ENCODE results near the gene TBC1D2B. TPM values are rescaled to one million over a fixed set of nuclear protein-coding genes. Genes with fewer than 3 reads are reported as not detected.

Gene TBC1D2B
- total RNA-seq, 1 experiment from 2014 or later, result 30.6 TPM

DNA sequence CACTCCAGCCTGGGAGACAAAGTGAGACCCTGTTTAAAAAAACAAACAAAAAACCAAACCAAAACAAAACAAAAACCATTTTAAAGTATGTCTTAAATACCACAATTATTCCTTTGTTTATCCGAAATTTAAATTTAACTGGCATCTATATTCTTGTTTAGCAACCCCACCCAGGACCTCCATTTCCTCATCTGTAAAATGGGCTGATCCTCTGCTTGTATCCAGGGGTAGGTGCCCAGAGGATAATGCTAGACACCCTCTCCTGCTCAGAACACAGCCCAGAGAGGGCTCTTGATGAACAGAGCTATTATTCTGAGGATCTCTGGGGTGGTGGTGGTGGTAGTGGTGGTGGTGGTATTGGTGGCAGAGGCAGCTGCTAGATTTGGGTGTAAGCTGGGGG lies 24.7 kb upstream of the TBC1D2B start:
- Histone ChIP-seq H3K36me3 (no peaks in the 10 kb centered on the region), H3K27me3 (no peaks in the 10 kb centered on the region), H3K4me3 (no peak overlapping the region), H3K9me3 (no peaks in the 10 kb centered on the region)
- no peak for DNase-seq

DNA sequence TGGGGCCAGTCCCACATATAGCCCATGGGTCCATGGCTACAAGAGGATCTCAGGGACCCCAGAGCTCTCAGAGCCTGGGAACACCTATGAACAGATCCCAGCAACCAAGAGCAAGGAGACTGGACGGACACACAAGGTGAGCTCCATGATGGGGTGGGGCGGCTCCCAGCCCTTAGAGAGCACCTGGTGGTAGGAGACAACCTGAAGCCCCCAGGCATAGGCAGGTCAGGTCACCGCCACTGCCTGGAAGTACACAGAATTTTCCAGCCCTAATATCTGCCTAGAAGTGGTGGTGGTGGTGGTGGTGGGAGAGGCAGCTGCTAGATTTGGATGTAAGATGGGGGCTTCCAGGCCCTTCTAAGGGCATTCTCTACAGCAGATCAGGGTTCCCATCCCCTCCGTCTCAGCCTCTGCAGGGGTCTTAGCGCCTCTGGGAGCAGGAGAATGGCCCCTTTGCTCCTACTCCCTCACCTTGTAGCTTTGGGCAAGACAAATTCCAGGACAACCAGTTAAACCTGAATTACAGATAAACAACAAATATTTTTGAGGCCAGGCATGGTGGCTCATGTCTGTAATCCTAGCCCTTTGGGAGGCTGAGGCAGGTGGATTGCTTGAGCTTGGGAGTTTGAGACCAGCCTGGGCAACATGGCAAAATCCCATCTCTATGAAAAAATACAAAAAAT lies 24.1 kb upstream of the TBC1D2B start:
- no peak for DNase-seq
- Histone ChIP-seq H3K27me3 (no peaks in the 10 kb centered on the region), H3K9me3 (no peaks in the 10 kb centered on the region), H3K36me3 (no peaks in the 10 kb centered on the region), H3K4me3 (no peak overlapping the region)

DNA sequence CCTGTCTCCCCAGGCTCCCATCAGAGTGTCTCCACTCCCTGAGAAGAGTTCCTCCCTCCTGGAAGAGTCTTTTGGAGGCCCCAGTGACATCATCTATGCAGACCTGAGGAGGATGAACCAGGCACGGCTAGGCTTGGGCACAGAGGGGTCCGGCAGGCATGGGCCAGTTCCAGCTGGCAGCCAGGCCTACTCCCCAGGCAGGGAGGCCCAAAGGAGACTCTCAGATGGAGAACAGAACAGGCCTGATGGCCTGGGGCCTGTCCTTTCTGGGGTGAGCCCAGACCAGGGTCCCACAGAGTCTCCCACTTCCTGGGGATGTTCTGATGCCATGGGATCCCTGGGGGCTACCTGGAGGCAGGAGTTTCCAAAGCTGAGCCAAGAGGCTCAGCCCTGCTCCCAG lies 23.4 kb upstream of the TBC1D2B start:
- DNase-seq, result no peak
- Histone ChIP-seq H3K9me3 (no peaks in the 10 kb centered on the region), H3K4me3 (no peak overlapping the region), H3K27me3 (no peaks in the 10 kb centered on the region), H3K36me3 (no peaks in the 10 kb centered on the region)

DNA sequence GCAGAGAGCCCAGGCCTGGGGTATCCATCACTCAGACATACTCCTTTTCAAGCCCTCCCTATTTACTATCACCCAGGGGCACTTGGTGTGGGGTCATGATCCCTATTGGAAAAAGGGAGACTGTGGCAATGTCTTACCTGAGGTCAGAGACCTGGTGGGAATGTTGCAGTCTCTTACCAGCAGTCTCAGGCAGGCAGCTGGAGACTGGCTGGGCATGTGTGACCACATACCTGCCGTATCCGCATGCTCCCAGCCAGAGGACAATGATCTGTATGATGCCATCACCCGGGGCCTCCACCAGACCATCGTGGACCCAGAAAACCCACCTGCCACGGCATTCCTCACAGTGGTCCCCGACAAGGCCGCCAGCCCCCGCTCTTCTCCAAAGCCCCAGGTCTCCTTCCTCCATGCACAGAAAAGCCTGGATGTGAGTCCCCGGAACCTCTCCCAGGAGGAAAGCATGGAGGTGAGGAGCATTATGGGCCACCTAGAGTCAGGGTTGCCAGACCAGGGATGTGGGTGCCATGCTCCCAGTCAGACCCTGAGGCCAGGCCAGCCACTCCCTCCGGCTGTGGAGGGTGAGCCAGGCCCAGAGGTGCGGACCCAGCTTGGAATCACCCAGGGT lies 20.7 kb upstream of the TBC1D2B start:
- no peaks in the 10 kb centered on the region for H3K36me3 ChIP-seq
- H3K9me3 ChIP-seq, result no peaks in the 10 kb centered on the region
- H3K4me3 ChIP-seq, result no peak overlapping the region
- no peak for DNase-seq
- no peaks in the 10 kb centered on the region for H3K27me3 ChIP-seq

DNA sequence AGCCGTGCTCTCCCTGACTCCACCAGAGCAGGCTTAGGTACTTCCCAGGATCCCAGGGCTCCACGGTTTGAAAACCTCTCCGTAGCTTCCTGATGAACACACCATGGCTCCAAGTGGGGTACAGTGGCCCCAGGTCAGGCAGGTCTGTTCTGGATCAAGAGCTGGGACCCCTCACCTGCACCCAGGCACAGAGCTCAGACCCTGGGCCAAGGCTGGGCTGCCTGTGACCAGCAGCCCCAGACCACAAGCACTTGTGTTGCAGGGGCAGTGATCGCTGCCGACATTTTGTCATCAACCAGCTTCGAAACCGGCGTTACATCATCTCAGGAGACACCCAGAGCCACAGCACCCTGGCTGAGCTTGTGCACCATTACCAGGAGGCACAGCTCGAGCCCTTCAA lies 20.2 kb upstream of the TBC1D2B start:
- Histone ChIP-seq H3K36me3 (no peaks in the 10 kb centered on the region), H3K27me3 (no peaks in the 10 kb centered on the region)
- DNase-seq, result no peak

DNA sequence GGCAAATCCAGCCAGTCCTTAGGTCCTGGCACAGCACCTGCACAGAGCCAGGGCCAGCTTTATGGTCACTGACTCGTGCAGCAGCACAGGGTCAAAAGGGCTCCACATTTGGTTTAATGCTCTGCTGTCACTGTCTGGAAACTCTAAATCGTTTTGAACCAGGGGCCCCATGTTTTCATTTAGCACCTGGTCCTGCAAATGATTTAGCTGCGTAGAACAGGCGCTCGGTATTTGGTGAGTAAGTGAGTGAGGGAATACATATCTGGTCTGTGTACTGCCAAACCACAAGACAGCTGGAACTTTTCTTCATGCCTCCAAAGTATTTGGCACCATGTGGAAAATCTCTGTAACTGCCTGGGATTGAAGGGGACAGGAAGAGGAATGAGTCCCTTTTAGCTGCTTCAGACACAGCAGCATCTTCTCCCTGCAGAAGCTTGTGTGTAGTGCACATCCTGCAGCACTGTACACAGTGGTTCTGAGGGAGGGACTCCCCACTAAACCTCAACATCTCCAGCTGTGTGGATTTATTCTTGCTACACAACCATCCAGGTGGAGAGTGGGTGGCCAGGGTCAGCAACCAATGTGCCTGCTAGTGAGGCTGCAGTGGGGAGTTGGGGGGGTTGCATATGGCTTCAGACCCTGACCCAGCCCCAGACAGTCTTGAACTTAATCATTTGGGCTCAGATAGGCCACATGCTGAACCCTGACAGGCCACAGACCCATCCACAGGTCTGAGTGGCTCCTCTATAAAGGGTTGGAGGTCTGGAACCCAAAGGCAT lies 15.9 kb upstream of the TBC1D2B start:
- Histone ChIP-seq H3K36me3 (no peaks in the 10 kb centered on the region), H3K27me3 (no peaks in the 10 kb centered on the region), H3K9me3 (no peaks in the 10 kb centered on the region), H3K4me3 (no peak overlapping the region)
- DNase-seq, result peak; percentile 56

More for the DNA sequence above, 20.2 kb upstream of the TBC1D2B start:
- no peak overlapping the region for H3K4me3 ChIP-seq
- H3K9me3 ChIP-seq, result no peaks in the 10 kb centered on the region

DNA sequence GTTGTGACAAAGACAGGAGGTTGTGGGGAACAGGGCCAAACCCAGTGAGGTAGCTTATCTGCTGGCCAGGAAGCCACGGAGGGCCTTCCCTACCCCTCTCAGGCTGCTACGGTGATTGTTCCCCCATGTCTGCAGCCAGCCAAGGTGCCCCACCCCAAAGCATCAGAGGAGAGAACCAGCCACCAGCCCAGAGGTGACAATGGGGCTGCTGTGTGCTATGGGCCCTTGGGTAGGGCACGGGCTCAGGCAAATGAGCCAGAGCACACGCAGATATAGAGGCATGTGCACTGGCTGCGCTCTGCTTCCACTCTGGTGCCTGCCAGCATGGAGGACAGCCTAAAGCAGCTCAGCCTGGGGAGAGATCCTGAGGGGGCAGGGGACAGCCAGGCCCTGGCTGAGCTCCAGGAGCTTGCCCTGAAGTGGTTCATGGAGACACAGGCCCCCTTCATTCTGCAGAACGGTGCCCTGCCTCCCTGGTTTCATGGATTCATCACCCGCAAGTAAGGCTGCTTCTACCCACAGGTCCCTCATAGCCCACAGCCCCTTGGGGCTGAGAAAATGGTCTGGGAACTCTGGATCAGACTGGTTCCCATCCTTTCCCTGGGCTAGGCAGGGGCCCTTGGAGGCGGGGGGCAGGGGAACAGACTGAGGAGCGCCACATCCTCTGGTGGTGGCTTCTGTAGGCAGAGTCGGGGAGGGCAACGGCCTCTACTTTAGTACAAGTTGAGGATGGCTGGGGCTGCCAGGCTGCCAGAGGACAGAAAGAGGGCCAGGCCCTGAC lies 14.9 kb upstream of the TBC1D2B start, which contains the start of gene SH2D7:
Gene SH2D7 (plus strand): TSS at position 301 of the 781 bp plus-strand sequence. CDS start 24 bp downstream, at position 325.
- no peak within 1 kb of the TSS for H3K4me3 ChIP-seq
- H3K36me3 ChIP-seq, result no peaks in the 10 kb centered on the region
- DNase-seq, result no peak
- no peaks in the 10 kb centered on the region for H3K27me3 ChIP-seq
- H3K9me3 ChIP-seq, result no peaks in the 10 kb centered on the region

DNA sequence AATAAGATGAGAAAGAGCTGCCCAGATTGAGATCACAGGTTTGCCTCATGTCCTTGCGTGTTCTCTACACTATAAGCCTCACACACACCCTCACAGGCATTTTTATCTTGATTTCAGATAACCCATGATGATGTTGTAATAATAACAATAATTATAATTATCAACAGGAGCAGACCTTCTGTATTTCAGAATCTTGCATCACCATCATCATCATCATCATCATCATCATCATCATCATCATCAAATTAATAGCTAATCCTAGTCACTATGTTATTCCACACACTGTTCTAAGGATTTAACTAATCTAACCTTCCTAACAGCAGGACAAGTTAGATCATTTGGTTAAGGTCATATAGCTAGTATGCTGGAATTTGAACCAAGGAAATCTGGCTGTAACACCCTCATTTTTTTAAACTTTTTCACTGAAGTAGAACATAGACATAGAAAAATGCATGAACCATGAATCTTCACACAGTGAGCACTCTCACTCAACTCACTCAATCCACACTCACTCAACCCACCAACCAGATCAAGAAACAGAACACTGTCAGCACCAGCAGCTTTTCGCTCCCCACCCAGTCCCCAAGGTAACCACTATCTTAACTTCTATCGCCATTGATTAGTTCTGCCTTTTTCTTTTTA lies 13.0 kb upstream of the TBC1D2B start:
- Histone ChIP-seq H3K9me3 (no peaks in the 10 kb centered on the region), H3K4me3 (no peak overlapping the region), H3K27me3 (no peaks in the 10 kb centered on the region), H3K36me3 (no peaks in the 10 kb centered on the region)
- DNase-seq, result no peak

DNA sequence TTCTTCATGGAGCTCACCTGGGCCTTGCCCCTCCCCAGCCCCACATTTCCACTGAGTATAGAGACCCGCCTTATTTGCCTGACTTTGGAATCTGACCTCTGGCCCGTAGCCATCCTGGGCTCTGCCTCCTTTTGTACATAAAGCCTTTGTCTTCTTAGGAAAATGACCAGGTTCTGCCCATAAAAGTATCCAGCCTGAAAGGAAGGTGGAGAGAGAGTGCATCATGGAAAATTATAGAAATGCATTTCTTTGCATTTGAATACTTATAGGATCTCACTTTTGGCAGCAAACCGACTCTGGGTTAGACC lies 11.2 kb upstream of the TBC1D2B start:
- Histone ChIP-seq H3K36me3 (no peaks in the 10 kb centered on the region), H3K27me3 (no peaks in the 10 kb centered on the region), H3K9me3 (no peaks in the 10 kb centered on the region), H3K4me3 (no peak overlapping the region)
- no peak for DNase-seq

DNA sequence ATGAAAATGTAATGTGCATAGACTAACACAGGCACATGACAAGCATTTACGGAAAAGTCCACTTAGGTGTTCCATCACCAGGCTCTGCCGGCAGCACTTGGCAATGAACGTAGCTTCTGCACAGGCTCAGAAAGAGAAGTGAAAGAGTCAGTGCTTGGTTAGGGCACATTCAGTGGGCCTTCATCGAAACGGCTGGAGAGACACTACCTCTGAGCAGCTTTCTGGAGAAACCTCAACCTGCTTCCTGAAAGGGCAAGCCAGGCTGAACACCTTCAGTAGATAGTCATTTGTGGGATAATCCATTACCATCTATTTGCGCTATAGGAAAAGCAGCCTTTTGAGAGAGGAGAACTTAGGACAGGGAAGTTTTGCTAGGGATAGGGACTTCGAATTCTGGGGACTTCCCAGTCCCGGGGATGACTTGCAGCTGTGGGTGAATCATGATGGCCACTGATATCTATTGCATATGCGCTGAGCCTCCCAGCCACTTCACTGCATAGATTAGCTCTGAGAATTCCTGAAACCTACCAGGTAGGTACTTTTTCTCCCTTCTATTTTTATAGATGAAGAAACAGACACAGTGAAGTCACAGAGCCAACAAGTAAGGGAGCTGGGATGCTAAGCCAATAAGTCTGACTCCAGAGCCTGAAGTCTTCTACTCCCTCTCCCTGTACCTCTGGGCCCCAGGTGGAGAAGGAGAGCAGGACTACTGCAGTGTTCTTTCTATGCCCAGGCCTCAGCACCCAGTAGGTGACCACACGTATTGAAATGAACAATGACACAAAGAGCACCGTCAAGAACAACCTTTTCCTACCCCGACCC lies 10.7 kb upstream of the TBC1D2B start:
- no peak for DNase-seq
- Histone ChIP-seq H3K4me3 (no peak overlapping the region), H3K27me3 (no peaks in the 10 kb centered on the region), H3K9me3 (no peaks in the 10 kb centered on the region), H3K36me3 (no peaks in the 10 kb centered on the region)

DNA sequence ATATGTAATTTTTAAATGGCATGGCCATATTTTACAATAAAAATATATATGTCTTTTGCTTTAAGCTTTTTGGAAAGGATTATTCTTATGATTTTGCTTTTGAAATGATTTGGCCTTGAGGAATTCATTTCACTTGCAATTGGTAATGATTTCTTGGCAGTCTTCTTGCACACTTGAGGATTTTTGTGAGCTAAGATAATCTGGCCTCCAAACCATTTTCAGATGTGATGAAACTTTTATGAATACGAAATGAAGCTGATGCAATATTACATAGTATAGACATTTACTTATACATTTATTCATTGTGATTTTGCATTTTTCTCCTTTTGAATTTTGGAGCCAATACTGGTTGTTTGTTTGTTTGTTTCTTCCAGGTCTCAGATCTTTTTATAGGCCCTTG lies 8.4 kb upstream of the TBC1D2B start:
- H3K9me3 ChIP-seq, result no peaks in the 10 kb centered on the region
- H3K4me3 ChIP-seq, result no peak overlapping the region
- no peak for DNase-seq
- no peaks in the 10 kb centered on the region for H3K36me3 ChIP-seq
- H3K27me3 ChIP-seq, result no peaks in the 10 kb centered on the region

DNA sequence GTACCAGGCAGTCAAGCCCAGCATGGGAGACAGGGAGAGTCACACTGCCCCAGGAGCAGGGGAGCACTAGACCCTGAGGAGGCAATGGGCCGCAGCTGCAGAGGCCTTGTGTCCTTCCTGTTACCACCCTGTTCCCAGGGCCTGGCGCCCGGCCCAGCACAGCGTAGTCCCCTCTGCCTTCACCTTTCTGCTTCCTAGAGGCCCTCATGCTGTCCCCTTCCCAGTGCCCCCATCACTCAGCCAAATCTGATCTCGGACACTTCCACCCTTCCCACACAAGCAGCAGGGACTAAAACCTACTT lies 6.9 kb upstream of the TBC1D2B start:
- no peak overlapping the region for H3K4me3 ChIP-seq
- no peak for DNase-seq
- no peaks in the 10 kb centered on the region for H3K9me3 ChIP-seq
- H3K27me3 ChIP-seq, result no peaks in the 10 kb centered on the region
- no peaks in the 10 kb centered on the region for H3K36me3 ChIP-seq

DNA sequence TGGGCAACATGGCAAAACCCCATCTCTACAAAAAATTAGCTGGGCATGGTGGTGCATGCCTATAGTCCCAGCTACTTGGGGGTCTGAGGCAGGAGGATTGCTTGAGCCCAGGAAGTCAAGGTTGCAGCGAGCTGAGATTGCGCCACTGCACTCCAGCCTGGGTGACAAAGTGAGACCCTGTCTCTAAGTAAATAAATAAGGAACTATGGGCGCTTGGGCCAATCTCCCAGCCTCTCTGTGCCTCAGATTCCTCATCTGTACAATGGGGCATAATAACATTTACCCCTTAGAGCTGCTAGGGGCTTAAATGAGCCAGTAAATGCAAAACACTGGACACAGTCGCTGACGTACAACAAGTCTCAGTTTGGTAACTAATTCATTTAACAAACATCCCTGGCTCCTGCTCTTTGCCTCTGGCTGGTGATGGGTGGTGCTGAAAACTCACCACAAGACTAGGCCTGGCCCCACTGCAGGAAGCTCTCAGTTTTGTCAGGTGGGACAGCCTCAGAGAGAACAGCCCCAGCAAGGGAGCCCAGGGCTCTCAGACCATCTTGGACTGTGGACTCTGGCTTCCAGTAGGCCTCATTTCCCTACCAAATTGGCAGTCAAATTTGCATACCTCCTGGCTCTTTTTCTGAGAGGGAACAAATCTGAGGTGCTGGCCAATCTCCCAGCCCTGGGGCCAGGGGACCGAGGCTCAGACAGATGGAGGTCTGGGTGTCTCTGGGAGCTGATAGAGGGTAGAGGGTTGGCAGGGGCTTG lies 6.4 kb upstream of the TBC1D2B start:
- no peak for DNase-seq
- H3K9me3 ChIP-seq, result no peaks in the 10 kb centered on the region
- H3K36me3 ChIP-seq, result no peaks in the 10 kb centered on the region
- H3K4me3 ChIP-seq, result no peak overlapping the region
- H3K27me3 ChIP-seq, result no peaks in the 10 kb centered on the region

DNA sequence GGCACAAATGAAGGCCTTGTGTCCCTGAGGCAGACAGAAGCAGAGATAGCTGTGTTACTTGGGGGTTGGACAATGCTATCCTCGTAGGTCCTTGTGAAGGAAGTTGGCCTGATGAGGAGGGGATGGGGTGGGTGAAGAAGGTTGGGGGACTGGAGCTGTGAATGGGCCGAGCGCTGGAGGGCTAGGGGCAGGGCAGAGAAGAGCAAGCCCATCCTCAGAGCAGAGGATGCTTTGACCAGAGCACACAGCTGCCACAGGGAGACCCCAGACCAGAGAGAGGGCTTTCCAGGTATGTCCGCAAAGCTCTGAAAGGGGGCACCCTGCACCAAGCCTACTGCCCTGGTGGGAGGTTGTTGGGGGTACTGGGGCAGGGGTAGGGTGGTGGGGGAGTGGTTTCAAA lies 5.7 kb upstream of the TBC1D2B start:
- DNase-seq, result no peak
- H3K27me3 ChIP-seq, result no peaks in the 10 kb centered on the region
- no peaks in the 10 kb centered on the region for H3K9me3 ChIP-seq
- H3K4me3 ChIP-seq, result no peak overlapping the region
- no peaks in the 10 kb centered on the region for H3K36me3 ChIP-seq

DNA sequence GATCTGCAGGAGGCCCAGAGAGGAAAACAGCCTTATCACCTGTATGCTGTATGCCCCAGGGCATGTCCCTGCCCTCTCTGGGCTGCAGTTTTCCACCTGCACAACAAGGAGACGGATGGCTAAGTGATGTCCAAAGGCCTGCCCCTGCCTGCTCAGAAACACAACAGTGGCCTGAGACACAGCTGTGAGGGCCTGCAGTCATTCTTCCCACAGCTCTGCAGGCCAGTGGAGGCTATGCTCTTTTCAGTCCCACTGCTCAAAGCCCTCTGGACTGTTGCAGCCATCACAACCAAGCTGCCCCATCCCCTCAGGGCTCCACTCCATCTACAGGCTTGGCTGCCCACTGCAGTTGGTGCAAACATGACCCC lies 5.2 kb upstream of the TBC1D2B start:
- Histone ChIP-seq H3K4me3 (no peak overlapping the region), H3K9me3 (no peaks in the 10 kb centered on the region), H3K36me3 (no peaks in the 10 kb centered on the region), H3K27me3 (no peaks in the 10 kb centered on the region)
- no peak for DNase-seq

Measured in MG63 (cell line).